ENCODE measurements around the gene HSD17B3.
"Not testable (repeated sequence)": the region's sequence is repeated elsewhere in the genome, so short reads cannot be mapped to it uniquely, and the experiment has no call there.

Gene HSD17B3

DNA sequence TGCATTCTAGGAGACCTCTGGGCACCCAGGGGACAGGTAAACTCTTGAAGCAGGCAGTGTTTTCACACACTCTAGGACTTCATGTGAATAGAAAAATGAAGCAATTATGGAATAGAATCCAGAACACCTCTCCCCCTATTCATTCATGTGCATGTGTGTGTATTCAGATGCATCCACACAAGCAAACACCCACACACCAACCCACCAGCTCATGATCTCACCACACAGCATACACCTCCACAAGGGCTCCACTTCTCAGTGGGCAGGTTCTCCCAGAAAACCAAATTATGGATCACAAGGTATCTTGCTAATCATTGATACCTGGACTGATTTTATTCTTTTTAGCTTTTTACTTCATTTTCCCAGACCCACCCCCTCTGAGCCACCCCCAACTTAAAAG lies 21.2 kb upstream of the HSD17B3 start:
- DNase-seq (ENCODE audit: low spot score), result no peak
- H3K27ac ChIP-seq, result no peak overlapping the region
- H3K4me3 ChIP-seq, result no peak overlapping the region
- TF ChIP-seq, protein P1, sequence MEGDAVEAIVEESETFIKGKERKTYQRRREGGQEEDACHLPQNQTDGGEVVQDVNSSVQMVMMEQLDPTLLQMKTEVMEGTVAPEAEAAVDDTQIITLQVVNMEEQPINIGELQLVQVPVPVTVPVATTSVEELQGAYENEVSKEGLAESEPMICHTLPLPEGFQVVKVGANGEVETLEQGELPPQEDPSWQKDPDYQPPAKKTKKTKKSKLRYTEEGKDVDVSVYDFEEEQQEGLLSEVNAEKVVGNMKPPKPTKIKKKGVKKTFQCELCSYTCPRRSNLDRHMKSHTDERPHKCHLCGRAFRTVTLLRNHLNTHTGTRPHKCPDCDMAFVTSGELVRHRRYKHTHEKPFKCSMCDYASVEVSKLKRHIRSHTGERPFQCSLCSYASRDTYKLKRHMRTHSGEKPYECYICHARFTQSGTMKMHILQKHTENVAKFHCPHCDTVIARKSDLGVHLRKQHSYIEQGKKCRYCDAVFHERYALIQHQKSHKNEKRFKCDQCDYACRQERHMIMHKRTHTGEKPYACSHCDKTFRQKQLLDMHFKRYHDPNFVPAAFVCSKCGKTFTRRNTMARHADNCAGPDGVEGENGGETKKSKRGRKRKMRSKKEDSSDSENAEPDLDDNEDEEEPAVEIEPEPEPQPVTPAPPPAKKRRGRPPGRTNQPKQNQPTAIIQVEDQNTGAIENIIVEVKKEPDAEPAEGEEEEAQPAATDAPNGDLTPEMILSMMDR (IDR thresholded peaks at IDR 0.05), result no peak

DNA sequence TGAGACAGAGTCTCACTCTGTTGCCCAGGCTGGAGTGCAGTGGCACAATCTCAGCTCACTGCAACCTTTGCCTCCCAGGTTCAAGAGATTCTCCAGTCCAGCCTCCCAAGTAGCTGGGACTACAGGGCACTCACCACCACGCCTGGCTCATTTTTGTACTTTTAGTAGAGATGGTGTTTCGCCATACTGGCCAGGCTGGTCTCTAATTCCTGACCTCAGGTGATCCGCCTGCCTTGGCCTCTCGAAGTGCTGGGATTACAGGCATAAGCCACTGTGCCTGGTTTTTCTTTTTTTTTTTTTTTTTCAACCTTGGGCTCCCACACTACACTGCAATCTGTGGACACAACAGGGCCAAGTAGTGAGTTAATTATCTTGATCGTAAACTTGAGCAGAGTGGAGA lies 20.8 kb upstream of the HSD17B3 start:
- not testable (repeated sequence) for H3K27ac ChIP-seq; DNase-seq (ENCODE audit: low spot score)

DNA sequence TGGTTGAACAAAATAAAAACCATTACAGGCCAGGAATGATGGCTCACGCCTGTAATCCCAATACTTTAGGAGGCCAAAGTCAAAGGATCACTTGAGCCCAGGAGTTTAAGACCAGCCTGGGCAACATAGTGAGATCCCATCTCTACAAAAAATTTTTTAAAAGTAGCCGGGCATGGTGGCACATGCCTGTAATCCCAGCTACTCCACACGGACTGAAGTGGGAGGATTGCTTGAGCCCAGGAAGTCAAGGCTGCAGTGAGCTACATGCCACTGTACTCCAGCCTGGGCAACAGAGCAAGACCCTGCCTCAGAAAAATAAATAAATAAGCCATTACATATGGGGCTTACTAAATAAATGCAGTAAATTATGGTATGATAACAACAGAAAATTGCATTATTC lies 20.2 kb upstream of the HSD17B3 start:
- not testable (repeated sequence) for DNase-seq (ENCODE audit: low spot score); H3K4me3 ChIP-seq; H3K27ac ChIP-seq

More for the DNA sequence above, 20.8 kb upstream of the HSD17B3 start:
- H3K4me3 ChIP-seq, result not testable (repeated sequence)

DNA sequence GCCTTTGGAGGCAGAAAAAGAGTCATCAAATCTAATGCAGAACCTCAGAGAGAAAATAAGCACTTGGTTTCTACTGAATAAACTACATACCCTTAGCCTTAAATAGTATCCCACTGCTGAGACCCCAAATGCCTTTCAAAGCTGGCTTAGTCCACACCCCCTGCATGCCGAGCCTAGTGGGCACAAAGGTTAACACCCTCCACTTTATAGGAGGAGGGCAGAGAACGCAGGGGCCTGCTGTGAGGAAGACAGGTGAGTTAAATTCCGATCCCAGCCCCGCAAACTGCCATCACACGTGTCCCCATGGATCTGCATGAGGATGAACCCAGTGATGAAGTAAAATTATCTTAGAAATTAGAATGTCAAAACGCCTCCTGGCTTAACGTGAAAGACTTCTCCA lies 19.5 kb upstream of the HSD17B3 start:
- Histone ChIP-seq H3K4me3 (no peak overlapping the region), H3K27ac (no peak overlapping the region)
- TF ChIP-seq, protein P1 (IDR thresholded peaks at IDR 0.05), result no peak
- DNase-seq (ENCODE audit: low spot score), result no peak

DNA sequence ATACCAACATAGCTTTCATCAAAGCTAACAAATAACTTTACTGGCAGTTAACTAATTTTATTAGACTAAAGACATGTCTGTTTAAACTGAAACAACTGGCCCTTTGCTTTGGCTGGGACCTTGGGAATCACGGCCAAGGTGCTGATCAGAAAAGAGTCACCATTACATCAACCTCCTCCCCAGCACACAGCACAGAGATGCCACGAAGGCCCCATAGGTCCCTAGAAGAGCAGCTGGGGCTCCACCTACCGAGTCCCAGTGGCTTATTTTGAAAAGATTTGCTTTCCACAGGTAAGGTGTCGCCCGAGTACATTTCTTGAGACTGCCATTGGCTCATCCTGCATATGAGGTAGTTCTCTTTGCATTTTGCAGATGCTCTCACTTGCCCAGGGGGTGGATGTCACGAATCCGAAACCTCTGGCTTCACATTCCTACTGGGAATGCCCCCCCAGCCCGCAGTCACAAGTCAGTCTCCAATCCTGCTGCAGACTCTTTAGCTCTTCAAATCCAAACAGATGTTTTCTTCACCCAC lies 18.8 kb upstream of the HSD17B3 start:
- TF ChIP-seq, protein P1 (IDR thresholded peaks at IDR 0.05), result no peak
- no peak overlapping the region for H3K27ac ChIP-seq
- H3K4me3 ChIP-seq, result no peak overlapping the region
- no peak for DNase-seq (ENCODE audit: low spot score)

DNA sequence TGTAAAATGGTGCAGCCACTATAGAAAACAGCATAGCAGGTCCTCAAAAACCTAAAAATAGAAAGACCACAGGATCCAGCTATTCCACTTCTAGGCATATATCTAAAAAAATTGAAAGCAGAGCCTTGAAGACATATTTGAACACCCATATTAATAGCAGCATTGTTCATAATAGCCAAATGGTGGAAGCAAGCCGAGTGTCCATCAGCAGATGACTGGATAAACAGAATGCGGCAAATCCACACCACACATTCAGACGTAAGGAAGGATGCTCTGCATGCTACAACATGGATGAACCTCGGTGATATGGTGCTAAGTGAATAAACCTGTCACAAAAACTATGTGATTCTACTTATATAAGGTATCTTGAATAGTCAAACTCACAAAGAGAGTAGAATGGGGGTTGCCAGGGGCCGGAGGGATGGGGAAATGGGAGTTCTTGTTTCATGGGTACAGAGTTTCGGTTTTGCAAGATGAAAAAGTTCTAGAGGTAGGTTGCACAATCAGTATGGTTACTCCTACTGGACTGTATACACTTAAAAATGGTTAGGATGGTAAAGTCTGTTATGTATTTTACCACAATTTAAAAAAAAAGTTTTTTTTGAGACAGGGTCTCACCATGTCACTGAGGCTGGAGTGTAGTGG lies 17.1 kb upstream of the HSD17B3 start:
- TF ChIP-seq, protein P1 (IDR thresholded peaks at IDR 0.05), result no peak
- Histone ChIP-seq H3K27ac (no peak overlapping the region), H3K4me3 (no peak overlapping the region)
- no peak for DNase-seq (ENCODE audit: low spot score)

DNA sequence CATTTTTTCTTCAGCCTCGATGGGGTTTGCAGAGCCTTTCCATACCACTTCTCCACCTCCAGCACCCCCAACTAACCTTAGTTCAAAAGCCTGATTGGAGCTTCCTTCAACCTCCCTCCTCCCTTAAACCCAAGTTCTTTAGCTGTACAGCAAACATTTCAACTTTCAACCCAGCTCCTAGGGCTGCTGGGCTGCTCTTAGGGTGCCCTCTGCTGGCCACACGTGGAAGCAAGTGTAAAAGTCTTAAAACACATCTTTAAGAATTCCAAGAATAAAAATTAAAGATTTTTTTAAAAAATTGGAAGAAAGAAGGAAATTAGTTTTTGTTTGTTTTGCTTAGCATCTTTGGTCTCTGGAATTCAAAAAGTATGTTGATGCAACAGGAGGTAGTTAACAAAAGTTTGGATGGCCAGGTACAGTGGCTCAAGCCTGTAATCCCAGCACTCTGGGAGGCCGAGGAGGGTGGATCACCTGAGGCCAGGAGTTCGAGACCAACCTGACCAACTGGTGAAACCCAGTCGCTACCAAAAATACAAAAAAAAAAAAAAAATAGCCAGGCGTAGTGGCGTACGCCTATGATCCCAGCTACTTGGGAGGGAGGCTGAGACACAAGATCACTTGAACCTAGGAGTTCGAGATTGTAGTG lies 15.5 kb upstream of the HSD17B3 start:
- DNase-seq (ENCODE audit: low spot score), result no peak
- TF ChIP-seq, protein P1 (IDR thresholded peaks at IDR 0.05), result peak; percentile 63
- H3K4me3 ChIP-seq, result no peak overlapping the region
- no peak overlapping the region for H3K27ac ChIP-seq

DNA sequence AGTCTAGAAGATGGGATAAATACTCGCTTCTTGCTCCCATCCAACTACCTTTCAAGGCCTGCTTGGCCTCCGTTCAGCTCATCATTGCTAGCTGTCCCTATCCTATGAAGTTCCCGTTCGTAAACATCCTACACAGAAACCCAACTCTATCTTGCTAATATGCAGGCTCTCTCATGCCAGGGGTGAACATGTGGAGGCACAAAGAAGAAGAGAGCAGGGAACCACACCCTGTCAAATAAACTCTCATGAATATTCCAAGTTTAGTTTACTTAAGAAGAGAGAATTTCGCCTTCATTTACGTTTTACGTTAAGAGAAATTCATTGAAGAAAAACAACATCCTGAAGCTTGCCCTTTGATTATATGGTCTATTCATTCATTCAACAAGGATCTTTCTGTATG lies 7.9 kb upstream of the HSD17B3 start:
- Histone ChIP-seq H3K27ac (no peak overlapping the region), H3K4me3 (no peak overlapping the region)
- TF ChIP-seq, protein P1 (IDR thresholded peaks at IDR 0.05), result no peak
- DNase-seq (ENCODE audit: low spot score), result no peak

DNA sequence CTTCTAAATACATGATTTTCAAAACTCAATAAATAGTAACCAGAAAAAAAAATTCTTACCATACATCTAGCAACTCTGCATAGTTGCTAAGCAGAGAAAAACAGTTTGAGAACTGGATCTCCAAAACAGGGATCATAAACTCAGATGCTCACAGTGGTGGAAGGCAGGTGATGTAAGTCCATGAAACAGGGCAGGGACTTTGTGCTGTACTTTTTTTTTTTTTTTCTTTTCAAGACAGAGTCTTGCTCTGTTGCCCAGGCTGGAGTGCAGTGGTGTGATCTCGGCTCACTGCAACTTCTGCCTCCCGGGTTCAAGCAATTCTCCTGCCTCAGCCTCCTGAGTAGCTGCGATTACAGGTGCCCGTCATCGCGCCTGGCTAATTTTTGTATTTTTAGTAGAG lies 5.0 kb upstream of the HSD17B3 start:
- DNase-seq (ENCODE audit: low spot score); H3K27ac ChIP-seq; H3K4me3 ChIP-seq: not testable (repeated sequence)
